Spleen (tissue), 11 donors: ENCODE results near the gene E4F1. TPM values are rescaled to one million over a fixed set of nuclear protein-coding genes. Genes with fewer than 3 reads are reported as not detected.
A peak's percentile ranks its signal among the peaks of the same experiment; 100 is the strongest.
"Not testable (repeated sequence)": the region's sequence is repeated elsewhere in the genome, so short reads cannot be mapped to it uniquely, and the experiment has no call there.

Experiments used
- DNase-seq: peaks from one replicate; pipeline ENCODE4 v3.0.0-alpha.2; 2020
- H3K27ac ChIP-seq, 8 donors: fragments of 200-600 bp; sonication (generic) in 7 of 8; 1 replicate in 4 of 8; 2 replicates in 4 of 8; pipeline versions ENCODE4 v1.5.0 to v1.8.0; 2016 to 2021; ENCODE audit warnings: inconsistent platforms in 4 of 8, mild to moderate bottlenecking in 4 of 8, moderate library complexity in 1 of 8
- H3K27me3 ChIP-seq, 7 donors: fragments of 200-600 bp; sonication (generic) in 6 of 7; replicated peaks in 1 of 7; 1 replicate in 4 of 7; 2 replicates in 3 of 7; pipeline versions ENCODE4 v1.5.0 to v1.8.0; 2016 to 2021; ENCODE audit warnings: inconsistent platforms in 3 of 7, mild to moderate bottlenecking in 1 of 7
- H3K36me3 ChIP-seq, 6 donors: fragments of 200-600 bp; sonication (generic) in 5 of 6; 1 replicate in 4 of 6; 2 replicates in 2 of 6; pipeline versions ENCODE4 v1.5.0 to v1.8.0; 2016 to 2021; ENCODE audit warnings: inconsistent platforms in 2 of 6
- H3K4me1 ChIP-seq, 6 donors: fragments of 200-600 bp; sonication (generic) in 5 of 6; 1 replicate in 3 of 6; 2 replicates in 3 of 6; pipeline versions ENCODE4 v1.5.0 to v1.8.0; 2016 to 2021; ENCODE audit warnings: inconsistent platforms in 3 of 6
- H3K4me3 ChIP-seq, 8 donors: fragments of 200-600 bp; sonication (generic) in 7 of 8; 1 replicate in 4 of 8; 2 replicates in 4 of 8; pipeline versions ENCODE4 v1.5.0 to v1.8.0; 2016 to 2021; ENCODE audit warnings: inconsistent platforms in 4 of 8, mild to moderate bottlenecking in 4 of 8, moderate library complexity in 2 of 8
- H3K9me3 ChIP-seq, 8 donors: fragments of 200-600 bp; sonication (generic) in 7 of 8; 1 replicate in 4 of 8; 2 replicates in 4 of 8; pipeline versions ENCODE4 v1.5.0 to v1.8.0; 2016 to 2021; ENCODE audit warnings: inconsistent platforms in 4 of 8
- POLR2A ChIP-seq, 3 donors: fragments of 450-650 bp; IDR thresholded peaks; one replicate each; pipeline ENCODE4 v1.5.1; 2017; ENCODE audit warnings: antibody characterized with exemption in 3 of 3, mild to moderate bottlenecking in 1 of 3
- POLR2AphosphoS5 ChIP-seq, 3 donors: sonication (generic); formaldehyde crosslinking; IDR thresholded peaks; one replicate each; pipeline ENCODE4 v1.5.1; 2017; ENCODE audit warnings: antibody characterized with exemption in 3 of 3
- WGBS, 5 donors: extraction: QIAGEN DNeasy Blood & Tissue Kit in 3 of 5; methylation state at CpG; one replicate each; pipeline versions ENCODE4 v1.1.5 to v1.1.7; 2013 to 2018; 5-methylcytosine and 5-hydroxymethylcytosine counted together
- intact Hi-C: fragments of 100-400 bp; cut with DNase I; formaldehyde crosslinking; loops from one replicate; pipeline ENCODE4 v1.15.0; 2023; ENCODE audit warnings: low total_unique reads
- polyA plus RNA-seq, 3 donors: library from polyadenylated mRNA; stranded (reverse); fragments of 200-250 nt; gene quantifications; one replicate each; pipeline ENCODE4 v1.2.1, GENCODE V29; 2013
- total RNA-seq, 7 donors: library from RNA; depleted of rRNA in 3 of 7; stranded (reverse); fragments of >200 nt in 3 of 7; fragmentation: NEBNext Ultra II Directional in 4 of 7; extraction: Animal tissue kit (Norgen Biotek cat#: 25700) in 4 of 7; gene quantifications; one replicate each; pipeline versions ENCODE4 v1.1.0 to v1.2.1, GENCODE V29; 2016 to 2021
- TF ChIP-seq, protein P1 (sequence below), 11 experiments: fragments of 200-600 bp in 7 of 11; fragments of 450-650 bp in 4 of 11; sonication (generic) in 4 of 11; IDR thresholded peaks in 8 of 11; conservative IDR thresholded peaks in 3 of 11; 1 replicate in 7 of 11; 2 replicates in 4 of 11; pipeline versions ENCODE4 v1.4.0 to v1.8.0; 2016 to 2021; ENCODE audit warnings: antibody characterized with exemption in 11 of 11, inconsistent platforms in 4 of 11, mild to moderate bottlenecking in 1 of 11
- donor health status: healthy with polysubstance abuse.
- donor health status: DM: no; HTN: no; CAD: no; lungs with moderate emphysema.
- donor health status: DM: no; HTN: no; CAD: no.
- donor health status: Bipolar disorder and iron deficiency.
- donor health status: healthy.
- donor health status: DM: no; HTN: no; CAD: no.
- donor health status: DM: yes; HTN: yes; CAD: no.

Gene E4F1
- total and polyA plus RNA-seq, 10 donors, result 20.8 to 41.4 (median 29.1) TPM

GRCh38 chr16:2238838-2239675, 15.7 kb downstream of the E4F1 start:
- no peaks in the 10 kb centered on the region for H3K9me3 ChIP-seq
- peaks cover 11 to 44% (median 19%) of the 10 kb centered on the region in 6 donors for H3K4me1 ChIP-seq
- H3K27me3 ChIP-seq, result peaks cover 0 to 43% (median 26%) of the 10 kb centered on the region in 7 donors
- H3K36me3 ChIP-seq, result peaks cover 4 to 88% (median 37%) of the 10 kb centered on the region in 6 donors
- intact Hi-C loops, result no loop called here
- no peak for DNase-seq
- 78 to 89% (median 86%) methylated on average over 12 to 15 of the region's 15 CpGs for WGBS, 5 donors
- TF ChIP-seq POLR2A (IDR thresholded peaks at IDR 0.05) (no peak), POLR2AphosphoS5 (IDR thresholded peaks at IDR 0.05) (no peak)
- TF ChIP-seq, protein P1, sequence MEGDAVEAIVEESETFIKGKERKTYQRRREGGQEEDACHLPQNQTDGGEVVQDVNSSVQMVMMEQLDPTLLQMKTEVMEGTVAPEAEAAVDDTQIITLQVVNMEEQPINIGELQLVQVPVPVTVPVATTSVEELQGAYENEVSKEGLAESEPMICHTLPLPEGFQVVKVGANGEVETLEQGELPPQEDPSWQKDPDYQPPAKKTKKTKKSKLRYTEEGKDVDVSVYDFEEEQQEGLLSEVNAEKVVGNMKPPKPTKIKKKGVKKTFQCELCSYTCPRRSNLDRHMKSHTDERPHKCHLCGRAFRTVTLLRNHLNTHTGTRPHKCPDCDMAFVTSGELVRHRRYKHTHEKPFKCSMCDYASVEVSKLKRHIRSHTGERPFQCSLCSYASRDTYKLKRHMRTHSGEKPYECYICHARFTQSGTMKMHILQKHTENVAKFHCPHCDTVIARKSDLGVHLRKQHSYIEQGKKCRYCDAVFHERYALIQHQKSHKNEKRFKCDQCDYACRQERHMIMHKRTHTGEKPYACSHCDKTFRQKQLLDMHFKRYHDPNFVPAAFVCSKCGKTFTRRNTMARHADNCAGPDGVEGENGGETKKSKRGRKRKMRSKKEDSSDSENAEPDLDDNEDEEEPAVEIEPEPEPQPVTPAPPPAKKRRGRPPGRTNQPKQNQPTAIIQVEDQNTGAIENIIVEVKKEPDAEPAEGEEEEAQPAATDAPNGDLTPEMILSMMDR (IDR thresholded peaks at IDR 0.05 in 8 of 11, conservative IDR thresholded peaks at IDR 0.05 in 3 of 11), result no peak
- H3K27ac ChIP-seq, result no peak overlapping the region
- no peak overlapping the region for H3K4me3 ChIP-seq

DNA sequence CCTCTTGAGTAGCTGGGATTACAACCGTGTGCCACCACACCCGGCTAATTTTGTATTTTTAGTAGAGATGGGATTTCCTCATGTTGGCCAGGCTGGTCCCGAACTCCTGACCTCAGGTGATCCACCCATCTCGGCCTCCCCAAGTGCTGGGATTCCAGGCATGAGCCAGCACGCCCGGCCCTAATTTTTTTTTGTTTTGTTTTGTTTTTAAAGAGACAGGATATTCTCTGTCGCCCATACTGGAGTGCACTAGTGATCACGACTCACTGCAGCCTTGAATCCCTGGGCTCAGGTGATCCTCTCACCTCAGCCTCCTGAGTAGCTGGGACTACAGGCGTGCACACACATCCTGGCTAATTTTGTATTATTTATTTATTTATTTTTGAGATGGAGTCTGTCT, 16.9 kb downstream of the E4F1 start:
- WGBS, 5 donors, result 80 to 89% (median 87%) methylated on average over 9 of the region's 9 CpGs
- Histone ChIP-seq H3K36me3 (peaks cover 0 to 88% (median 36%) of the 10 kb centered on the region in 6 donors), H3K4me1 (peaks cover 11 to 43% (median 19%) of the 10 kb centered on the region in 6 donors), H3K27me3 (peaks cover 0 to 30% (median 26%) of the 10 kb centered on the region in 7 donors)
- H3K27ac ChIP-seq, DNase-seq, H3K4me3 ChIP-seq, intact Hi-C loops, H3K9me3 ChIP-seq: not testable (repeated sequence)

DNA sequence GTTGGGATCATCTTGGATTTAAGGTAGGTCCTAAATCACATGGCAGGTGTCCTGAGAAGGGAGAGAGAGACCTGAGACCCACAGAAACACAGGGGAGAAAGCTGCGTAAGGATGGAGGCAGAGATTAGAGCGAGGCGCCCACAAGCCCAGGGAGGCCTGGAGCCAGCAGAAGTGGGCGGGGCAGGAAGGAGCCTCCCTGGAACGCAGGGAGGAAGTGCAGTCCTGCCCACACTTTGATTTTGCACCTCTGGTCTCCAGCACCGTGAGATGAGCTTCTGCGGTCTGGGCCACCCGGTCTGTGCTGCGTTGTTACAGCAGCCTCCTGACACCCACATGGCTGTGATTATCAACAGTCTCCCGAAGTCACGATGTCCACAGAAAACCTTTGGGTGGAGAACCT, 19.2 kb downstream of the E4F1 start:
- Histone ChIP-seq H3K27me3 (peaks cover 0 to 8% (median 6%) of the 10 kb centered on the region in 7 donors), H3K4me3 (no peak overlapping the region), H3K36me3 (peaks cover 0 to 86% (median 45%) of the 10 kb centered on the region in 6 donors), H3K9me3 (no peaks in the 10 kb centered on the region), H3K27ac (no peak overlapping the region), H3K4me1 (peaks cover 0 to 21% (median 4%) of the 10 kb centered on the region in 6 donors)
- 69 to 82% (median 80%) methylated on average over 10 to 11 of the region's 11 CpGs for WGBS, 5 donors
- intact Hi-C loops, result no loop called here
- no peak for DNase-seq
- TF ChIP-seq POLR2A (IDR thresholded peaks at IDR 0.05), result no peak
- TF ChIP-seq POLR2AphosphoS5 (IDR thresholded peaks at IDR 0.05), result peak in 2 of 3 donors; percentile 7 to 8

DNA sequence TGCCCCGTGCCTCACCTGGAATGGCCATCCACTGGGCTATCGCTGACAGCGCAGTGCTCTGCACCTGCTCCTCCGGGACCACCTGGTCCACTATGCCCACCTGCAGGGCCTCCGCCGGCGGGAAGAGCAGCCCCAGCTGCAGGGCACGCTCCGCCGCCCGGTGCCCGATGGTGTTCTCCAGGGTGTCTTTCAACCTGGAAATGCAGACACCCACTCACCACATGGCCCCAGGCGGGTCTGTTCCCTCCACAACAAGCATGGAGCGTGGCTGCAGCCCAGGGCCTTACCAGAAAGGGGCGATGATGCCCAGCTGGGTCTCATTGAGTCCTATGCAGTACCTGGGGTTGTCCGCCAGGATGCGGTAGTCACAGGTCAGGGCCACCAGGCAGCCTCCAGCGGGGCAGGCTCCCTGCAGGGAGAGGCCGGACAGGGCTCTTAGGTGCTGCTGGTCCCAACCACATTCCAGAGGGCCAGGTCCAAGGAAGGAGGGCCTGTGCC, 19.7 kb downstream of the E4F1 start:
- DNase-seq, result no peak
- Histone ChIP-seq H3K36me3 (peaks cover 0 to 86% (median 46%) of the 10 kb centered on the region in 6 donors), H3K9me3 (no peaks in the 10 kb centered on the region), H3K4me3 (no peak overlapping the region), H3K4me1 (peaks cover 0 to 16% (median under 1%) of the 10 kb centered on the region in 6 donors), H3K27ac (no peak overlapping the region), H3K27me3 (peaks cover 0 to 3% (median 1%) of the 10 kb centered on the region in 7 donors)
- intact Hi-C loops, result no loop called here
- TF ChIP-seq POLR2A (IDR thresholded peaks at IDR 0.05) (no peak), POLR2AphosphoS5 (IDR thresholded peaks at IDR 0.05) (peak in 1 of 3 donors; percentile 34)
- WGBS, 5 donors, result 92 to 98% (median 96%) methylated on average over 5 to 19 of the region's 19 CpGs

DNA sequence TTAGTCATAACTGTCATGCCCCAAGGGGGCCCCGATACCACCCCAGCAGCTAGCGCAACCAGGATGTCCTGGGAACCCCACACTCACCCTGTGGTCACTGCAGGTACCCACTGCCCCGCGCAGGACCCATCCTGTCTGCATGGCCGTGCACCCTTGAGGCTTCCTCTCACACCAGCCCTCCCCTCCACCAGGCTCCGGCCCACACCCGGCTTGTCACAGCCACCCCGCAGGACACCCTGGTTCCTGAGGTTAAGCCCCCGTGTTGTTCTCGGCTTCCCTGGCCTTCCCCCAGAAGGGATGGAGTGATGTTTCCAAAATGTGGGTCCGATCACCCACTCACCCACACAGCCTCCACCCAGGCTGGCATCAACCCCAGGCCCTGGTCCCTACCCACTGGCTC, 20.4 kb downstream of the E4F1 start:
- WGBS, 5 donors, result 85 to 97% (median 93%) methylated on average over 10 to 11 of the region's 11 CpGs
- no peak for DNase-seq
- no peak overlapping the region for H3K4me3 ChIP-seq
- intact Hi-C loops, result no loop called here
- TF ChIP-seq POLR2AphosphoS5 (IDR thresholded peaks at IDR 0.05), result no peak
- TF ChIP-seq, protein P1 (IDR thresholded peaks at IDR 0.05 in 8 of 11, conservative IDR thresholded peaks at IDR 0.05 in 3 of 11), result no peak
- no peak for TF ChIP-seq POLR2A (IDR thresholded peaks at IDR 0.05)
- no peaks in the 10 kb centered on the region for H3K9me3 ChIP-seq
- H3K36me3 ChIP-seq, result peaks cover 0 to 83% (median 46%) of the 10 kb centered on the region in 6 donors
- no peak overlapping the region for H3K27ac ChIP-seq
- H3K27me3 ChIP-seq, result no peaks in the 10 kb centered on the region
- peaks cover 0 to 17% (median 0%) of the 10 kb centered on the region in 6 donors for H3K4me1 ChIP-seq
